ENCODE results near the gene MEGF6. TPM values are rescaled to one million over a fixed set of nuclear protein-coding genes. Genes with fewer than 3 reads are reported as not detected.

MEGF6 gene
- total RNA-seq, 2 donors from 2014 or later = 83.0 to 103 TPM

DNA sequence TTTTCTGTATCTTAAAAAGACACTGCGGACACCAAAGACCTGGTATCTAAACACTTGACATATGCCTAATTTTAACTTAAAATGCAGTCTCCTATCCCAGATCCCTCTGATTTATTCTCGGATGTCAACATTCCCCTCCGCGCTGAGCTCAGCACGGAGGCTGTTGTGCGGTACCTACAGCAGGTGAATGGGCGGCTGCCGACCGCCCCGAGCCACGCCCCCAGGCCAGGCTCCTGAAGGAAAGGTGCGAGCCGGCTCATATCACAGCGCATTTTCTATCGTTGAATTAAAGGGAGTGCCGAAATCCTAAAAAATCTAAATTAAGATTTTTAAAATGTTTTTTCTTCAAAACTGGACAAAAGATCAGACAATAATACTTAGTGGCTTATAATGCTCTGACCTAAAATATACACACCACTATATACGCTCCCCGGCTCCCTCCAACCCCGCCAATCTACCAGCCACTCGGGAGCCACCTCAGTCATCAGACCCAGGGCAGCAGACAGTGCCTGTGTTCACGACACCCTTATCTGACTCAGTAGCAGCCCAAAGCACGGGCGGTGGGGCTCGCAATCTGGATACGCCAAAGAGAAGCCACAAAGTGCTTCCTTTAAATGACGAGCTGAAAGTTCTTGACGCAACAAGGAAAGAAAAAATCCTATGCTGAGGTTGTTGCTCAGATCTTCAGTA lies 34.5 kb upstream of the MEGF6 start:
- Histone ChIP-seq H3K27ac (ENCODE audit: low read depth, low read length) (no peak overlapping the region), H3K36me3 (ENCODE audit: control insufficient read depth, insufficient read depth, low read length) (peaks cover 26% of the 10 kb centered on the region), H3K9me3 (ENCODE audit: control insufficient read depth, low read length) (no peaks in the 10 kb centered on the region), H3K4me1 (ENCODE audit: control insufficient read depth, insufficient read depth, low read length) (peaks cover 2% of the 10 kb centered on the region), H3K4me3 (ENCODE audit: low read length) (no peak overlapping the region), H3K27me3 (ENCODE audit: control insufficient read depth, insufficient read depth, low read length, poor library complexity, severe bottlenecking) (peaks cover 9% of the 10 kb centered on the region), H3K9ac (ENCODE audit: extremely low read depth, low read length, poor library complexity, severe bottlenecking) (no peak overlapping the region)
- WGBS, 2 experiments (ENCODE audit: insufficient coverage in 1 of 2, insufficient read length in 1 of 2) = 94 to 95% methylated on average over 24 to 27 of the region's 27 CpGs
- Mint-ChIP-seq H3K4me3 (no peak overlapping the region), H3K9me3 (no peaks in the 10 kb centered on the region), H3K36me3 (ENCODE audit: low read depth) (peaks cover 29% of the 10 kb centered on the region), H3K4me1 (peaks cover 4% of the 10 kb centered on the region), H3K27ac (no peak overlapping the region), H3K27me3 (ENCODE audit: insufficient read depth) (peaks cover 8% of the 10 kb centered on the region)
- no peak for DNase-seq
- TF ChIP-seq CTCF (conservative IDR thresholded peaks at IDR 0.05) = no peak

GRCh38 chr1:3645247-3645646 lies 33.9 kb upstream of the MEGF6 start:
- WGBS, 2 experiments (ENCODE audit: insufficient coverage in 1 of 2, insufficient read length in 1 of 2) = 97 to 99% methylated on average over 15 to 28 of the region's 43 CpGs
- Mint-ChIP-seq H3K4me3 (no peak overlapping the region), H3K4me1 (peaks cover 4% of the 10 kb centered on the region), H3K9me3 (no peaks in the 10 kb centered on the region), H3K36me3 (ENCODE audit: low read depth) (peaks cover 29% of the 10 kb centered on the region), H3K27me3 (ENCODE audit: insufficient read depth) (peaks cover 3% of the 10 kb centered on the region), H3K27ac (no peak overlapping the region)
- Histone ChIP-seq H3K4me1 (ENCODE audit: control insufficient read depth, insufficient read depth, low read length) (peaks cover 2% of the 10 kb centered on the region), H3K27ac (ENCODE audit: low read depth, low read length) (no peak overlapping the region), H3K9me3 (ENCODE audit: control insufficient read depth, low read length) (no peaks in the 10 kb centered on the region), H3K27me3 (ENCODE audit: control insufficient read depth, insufficient read depth, low read length, poor library complexity, severe bottlenecking) (peaks cover 3% of the 10 kb centered on the region), H3K4me3 (ENCODE audit: low read length) (no peak overlapping the region), H3K36me3 (ENCODE audit: control insufficient read depth, insufficient read depth, low read length) (peaks cover 26% of the 10 kb centered on the region), H3K9ac (ENCODE audit: extremely low read depth, low read length, poor library complexity, severe bottlenecking) (no peak overlapping the region)
- DNase-seq = no peak
- no peak for TF ChIP-seq CTCF (conservative IDR thresholded peaks at IDR 0.05)

- H3K27ac Mint-ChIP-seq = no peak overlapping the region
- H3K36me3 Mint-ChIP-seq (ENCODE audit: low read depth) = peaks cover 29% of the 10 kb centered on the region
Measured at GRCh38 chr1:3644273-3644672, 33.0 kb upstream of the MEGF6 start.

More at GRCh38 chr1:3644273-3644672, 33.0 kb upstream of the MEGF6 start:
- Histone ChIP-seq H3K36me3 (ENCODE audit: control insufficient read depth, insufficient read depth, low read length) (peaks cover 26% of the 10 kb centered on the region), H3K27me3 (ENCODE audit: control insufficient read depth, insufficient read depth, low read length, poor library complexity, severe bottlenecking) (no peaks in the 10 kb centered on the region), H3K27ac (ENCODE audit: low read depth, low read length) (no peak overlapping the region), H3K9me3 (ENCODE audit: control insufficient read depth, low read length) (no peaks in the 10 kb centered on the region), H3K4me1 (ENCODE audit: control insufficient read depth, insufficient read depth, low read length) (peaks cover 2% of the 10 kb centered on the region), H3K9ac (ENCODE audit: extremely low read depth, low read length, poor library complexity, severe bottlenecking) (no peak overlapping the region), H3K4me3 (ENCODE audit: low read length) (no peak overlapping the region)
- WGBS, 2 experiments (ENCODE audit: insufficient coverage in 1 of 2, insufficient read length in 1 of 2) = 91 to 92% methylated on average over 12 to 15 of the region's 25 CpGs
- TF ChIP-seq CTCF (conservative IDR thresholded peaks at IDR 0.05) = no peak
- Mint-ChIP-seq H3K4me3 (no peak overlapping the region), H3K27me3 (ENCODE audit: insufficient read depth) (no peaks in the 10 kb centered on the region), H3K9me3 (no peaks in the 10 kb centered on the region), H3K4me1 (peaks cover 4% of the 10 kb centered on the region)
- DNase-seq = no peak
